ENCODE measurements around the gene PLG.
"Not testable (repeated sequence)": the region's sequence is repeated elsewhere in the genome, so short reads cannot be mapped to it uniquely, and the experiment has no call there.

PLG gene

DNA sequence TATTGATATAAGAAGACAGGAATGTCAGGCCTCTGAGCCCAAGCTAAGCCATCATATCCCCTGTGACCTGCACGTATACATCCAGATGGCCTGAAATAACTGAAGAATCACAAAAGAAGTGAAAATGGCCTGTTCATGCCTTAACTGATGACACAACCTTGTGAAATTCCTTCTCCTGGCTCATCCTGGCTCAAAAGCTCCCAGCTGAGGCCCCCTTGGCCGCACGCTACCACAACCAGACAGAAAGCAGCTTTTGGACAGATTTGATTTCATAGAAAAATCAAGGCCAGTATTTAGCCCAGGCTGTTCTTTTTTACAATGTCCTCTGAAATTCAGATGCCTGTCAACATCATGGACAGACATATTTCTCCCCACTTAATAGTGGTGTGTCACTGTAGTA, 78.6 kb downstream of the PLG start:
- FAIRE-seq, result not testable (repeated sequence)

DNA sequence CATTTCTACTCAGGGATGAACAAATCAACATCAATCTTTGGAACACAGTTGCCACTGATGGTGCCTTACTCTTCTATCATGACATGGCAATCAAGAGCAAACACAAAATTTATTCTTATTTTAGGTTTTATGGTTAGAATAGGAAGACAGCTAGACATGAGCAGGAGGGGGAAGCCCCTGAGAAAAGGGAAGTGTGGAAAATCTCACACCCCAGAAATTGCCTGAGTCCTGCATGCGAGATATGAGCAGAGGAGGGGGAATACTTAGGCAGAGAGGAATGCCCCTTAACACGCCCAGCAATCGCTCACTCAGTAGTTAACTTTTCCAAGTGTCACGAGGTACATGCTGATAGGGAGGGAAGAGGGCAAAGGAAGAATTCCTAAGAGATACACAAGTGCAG, 79.3 kb downstream of the PLG start:
- no peak for FAIRE-seq

DNA sequence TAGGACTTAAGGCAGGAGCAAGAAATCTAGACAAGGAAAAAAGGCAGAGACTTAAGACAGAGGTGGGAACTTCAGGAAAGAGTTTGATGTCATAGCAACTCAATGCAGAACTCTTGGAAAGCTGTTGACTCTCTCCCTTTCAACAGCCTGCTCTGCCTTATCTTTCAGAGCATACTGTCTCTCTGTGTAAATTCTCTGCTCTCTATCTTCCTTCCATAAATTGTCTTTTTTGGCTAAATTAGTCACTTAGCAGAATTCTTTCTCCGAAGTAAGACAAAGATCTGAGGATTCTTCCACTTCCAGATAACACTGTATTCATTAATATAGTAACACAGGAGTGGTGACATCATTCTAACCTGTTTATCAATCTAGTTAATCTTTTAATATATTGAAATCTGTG, 80.2 kb downstream of the PLG start:
- no peak for FAIRE-seq

DNA sequence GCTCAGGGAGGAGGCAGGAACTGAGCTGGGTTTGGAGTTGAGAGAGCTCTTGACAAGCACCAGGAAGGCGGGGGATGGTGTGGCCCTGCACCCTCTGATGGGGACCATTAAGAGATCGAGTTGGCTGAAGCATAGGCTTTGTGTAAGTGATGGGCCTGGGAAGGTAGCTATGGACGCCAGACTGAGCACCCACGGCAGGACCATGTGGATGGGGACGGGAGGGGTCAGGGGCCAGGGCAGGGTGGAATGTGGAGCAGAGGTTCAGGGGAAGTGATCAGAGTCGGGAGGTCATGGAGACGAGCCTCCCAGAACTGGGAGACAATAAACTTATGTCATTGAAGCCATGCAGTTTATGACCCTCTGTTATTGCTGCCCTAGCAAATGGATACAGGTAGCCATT, 81.7 kb downstream of the PLG start:
- FAIRE-seq, result no peak

DNA sequence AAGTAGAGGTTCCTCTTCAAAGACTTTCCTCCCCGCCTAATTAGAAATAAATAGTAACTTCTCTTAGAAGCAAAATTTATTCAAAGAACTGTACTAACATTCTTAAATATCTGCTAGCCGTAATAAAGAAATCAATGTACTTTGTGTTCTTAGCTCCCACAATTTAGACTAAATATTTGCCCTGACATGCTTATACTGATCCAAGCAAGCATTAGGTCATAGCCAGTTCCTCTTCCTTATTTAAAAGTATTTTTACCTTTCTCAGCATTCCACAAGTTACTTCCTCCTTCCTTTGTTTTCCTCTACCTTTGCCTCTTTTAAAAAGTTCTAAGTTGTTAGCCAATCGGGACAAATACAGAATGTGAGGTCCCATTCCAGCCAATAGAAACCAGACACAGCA, 86.1 kb downstream of the PLG start:
- not testable (repeated sequence) for FAIRE-seq

DNA sequence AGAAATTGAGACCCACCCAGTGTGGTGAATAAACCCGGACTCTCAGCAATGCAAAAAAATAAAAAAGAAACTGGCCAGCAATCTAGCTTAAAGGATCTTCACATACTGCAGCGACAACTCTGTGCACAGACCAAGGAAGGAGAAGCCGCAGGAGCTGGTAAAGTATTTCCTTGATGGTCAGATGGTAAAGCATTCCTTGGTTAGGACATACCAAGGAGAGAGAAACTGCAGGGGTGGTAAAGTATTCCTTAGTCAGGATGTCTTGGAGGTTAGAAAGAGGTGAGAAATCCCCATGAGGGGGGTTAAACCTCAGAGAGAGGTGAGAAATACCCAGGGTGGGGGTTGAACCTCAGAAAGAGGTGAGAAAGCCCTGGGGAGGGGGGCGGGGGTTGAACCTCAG, 86.8 kb downstream of the PLG start:
- FAIRE-seq, result no peak

DNA sequence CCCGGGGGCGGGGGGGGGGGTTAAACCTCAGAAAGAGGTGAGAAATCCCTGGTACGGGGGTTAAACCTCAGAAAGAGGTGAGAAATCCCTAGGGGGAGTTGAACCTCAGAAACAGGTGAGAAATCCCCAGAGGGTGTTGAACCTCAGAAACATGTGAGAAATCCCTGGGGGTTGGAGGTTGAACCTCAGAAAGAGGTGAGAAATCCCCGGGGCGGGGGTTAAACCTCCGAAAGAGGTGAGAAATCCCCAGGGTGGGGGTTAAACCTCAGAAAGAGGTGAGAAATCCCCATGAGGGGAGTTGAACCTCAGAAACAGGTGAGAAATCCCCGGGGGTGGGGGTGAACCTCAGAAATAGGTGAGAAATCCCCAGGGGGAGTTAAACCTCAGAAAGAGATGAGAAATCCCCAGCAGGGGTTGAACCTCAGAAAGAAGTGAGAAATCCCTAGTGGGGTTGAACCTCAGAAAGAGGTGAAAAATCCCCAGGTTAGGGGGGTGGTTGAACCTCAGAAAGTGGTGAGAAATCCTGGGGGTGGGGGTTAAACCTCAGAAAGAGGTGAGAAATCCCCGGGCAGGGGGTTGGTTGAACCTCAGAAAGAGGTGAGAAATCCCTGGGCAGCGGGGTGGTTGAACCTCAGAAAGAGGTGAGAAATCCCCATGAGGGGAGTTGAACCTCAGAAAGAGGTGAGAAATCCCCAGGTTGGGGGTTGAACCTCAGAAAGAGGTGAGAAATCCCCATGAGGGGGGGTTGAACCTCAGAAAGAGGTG, 87.4 kb downstream of the PLG start:
- FAIRE-seq, result no peak

DNA sequence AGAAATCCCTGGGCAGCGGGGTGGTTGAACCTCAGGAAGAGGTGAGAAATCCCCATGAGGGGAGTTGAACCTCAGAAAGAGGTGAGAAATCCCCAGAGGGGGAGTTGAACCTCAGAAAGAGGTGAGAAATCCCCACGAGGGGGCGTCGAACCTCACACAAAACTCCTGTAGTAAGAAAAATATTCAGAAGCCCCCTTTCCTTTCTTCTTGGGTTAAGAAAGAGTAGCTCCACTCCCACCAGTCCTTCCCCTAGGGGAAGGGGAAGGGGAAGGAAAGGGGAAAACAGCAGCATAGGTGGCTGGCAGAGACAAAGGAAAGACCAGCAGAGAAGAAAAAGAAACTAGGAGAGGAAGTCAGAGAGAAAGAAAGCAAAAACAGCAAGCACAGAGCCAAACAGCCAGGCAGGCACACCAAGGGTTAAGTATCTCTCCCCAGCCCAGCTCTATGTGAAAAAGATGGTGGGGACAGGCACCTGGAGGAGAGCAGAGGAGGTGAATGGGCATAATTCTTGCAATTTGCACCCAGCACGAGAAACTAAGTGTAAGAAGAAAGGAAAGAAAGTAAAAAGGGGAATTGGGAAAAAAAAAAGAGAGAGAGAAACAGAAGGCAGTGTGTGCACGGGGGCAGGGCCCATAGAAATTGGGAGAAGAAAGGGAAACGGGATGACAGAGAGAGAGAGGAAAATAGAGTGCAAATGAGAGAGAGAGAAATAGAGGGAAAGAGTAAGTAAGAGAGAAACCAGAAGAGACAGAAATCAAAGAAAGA, 88.2 kb downstream of the PLG start:
- FAIRE-seq, result no peak

DNA sequence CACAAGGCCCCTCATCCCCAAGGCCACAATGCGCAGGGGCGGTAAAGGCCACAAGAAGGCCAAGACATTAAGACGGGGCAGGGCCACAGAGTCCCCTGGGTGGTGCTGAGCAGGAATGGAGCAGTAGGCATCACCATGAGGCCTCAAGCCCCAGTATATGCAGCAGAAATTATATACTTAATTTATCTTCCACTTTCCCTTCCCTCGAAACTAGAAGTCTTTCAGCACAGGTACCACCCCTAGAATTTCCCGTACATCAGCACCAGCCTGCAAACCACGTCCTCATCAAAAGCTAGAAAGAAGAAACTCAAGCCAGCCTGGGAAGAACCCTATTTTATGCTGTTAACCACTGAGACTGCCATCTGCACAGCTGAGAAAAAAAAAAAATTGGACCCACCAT, 89.4 kb downstream of the PLG start:
- FAIRE-seq, result no peak

DNA sequence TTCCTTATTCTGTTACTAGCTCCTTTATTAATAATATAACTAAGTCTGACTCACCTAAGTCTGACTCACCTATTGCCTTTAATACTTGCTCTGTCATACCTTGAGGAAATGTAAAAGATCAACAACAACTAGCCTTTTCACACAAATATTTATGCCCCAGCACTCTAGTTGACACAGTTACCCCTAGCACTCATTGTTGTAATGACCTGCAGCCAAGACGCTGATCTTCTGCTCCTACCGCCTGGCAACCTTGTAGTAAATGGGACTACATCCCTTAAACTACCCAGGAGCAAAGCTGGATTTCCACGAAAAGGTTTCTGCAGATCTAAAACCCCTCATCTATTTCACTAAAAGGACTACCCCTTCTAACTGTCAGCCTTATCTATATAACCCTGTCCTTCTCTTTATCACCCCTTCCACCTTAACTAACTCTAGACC, 90.0 kb downstream of the PLG start:
- no peak for FAIRE-seq

DNA sequence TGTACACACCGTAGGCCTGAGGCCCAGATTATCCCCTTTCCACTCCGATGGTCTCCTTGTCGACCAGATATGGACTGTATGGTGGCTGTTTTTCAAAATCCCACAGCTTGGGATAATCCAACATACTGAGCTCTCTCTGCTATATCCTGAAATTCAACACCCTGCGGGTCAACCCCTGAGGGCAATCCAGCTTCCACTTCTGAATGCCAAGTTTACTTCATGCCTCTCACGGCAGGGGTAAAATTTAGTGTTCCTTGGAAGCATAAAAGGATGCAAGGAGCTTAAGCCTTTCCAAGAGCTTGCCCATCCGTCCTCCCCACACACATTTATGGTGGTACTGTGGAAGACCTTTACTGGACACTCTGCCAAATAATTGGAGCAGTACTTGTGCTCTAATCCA, 90.7 kb downstream of the PLG start:
- no peak for FAIRE-seq

DNA sequence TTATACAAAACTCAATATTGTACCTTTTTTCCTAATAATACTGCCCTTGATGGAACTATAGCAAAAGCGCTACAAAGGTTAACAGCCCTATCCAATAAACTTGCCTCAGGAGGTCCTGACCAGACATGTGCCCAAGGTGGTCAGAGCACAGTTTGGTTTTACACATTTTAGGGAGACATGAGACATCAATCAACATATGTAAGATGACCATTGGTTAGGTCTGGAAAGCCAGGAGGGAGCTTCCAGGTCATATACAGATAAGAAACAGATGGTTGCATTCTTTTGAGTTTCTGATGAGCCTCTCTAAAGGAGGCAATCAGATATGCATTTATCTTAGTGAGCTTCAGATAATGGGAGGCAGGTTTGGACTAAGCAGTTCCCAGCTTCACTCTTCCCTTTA, 91.6 kb downstream of the PLG start:
- FAIRE-seq, result no peak

DNA sequence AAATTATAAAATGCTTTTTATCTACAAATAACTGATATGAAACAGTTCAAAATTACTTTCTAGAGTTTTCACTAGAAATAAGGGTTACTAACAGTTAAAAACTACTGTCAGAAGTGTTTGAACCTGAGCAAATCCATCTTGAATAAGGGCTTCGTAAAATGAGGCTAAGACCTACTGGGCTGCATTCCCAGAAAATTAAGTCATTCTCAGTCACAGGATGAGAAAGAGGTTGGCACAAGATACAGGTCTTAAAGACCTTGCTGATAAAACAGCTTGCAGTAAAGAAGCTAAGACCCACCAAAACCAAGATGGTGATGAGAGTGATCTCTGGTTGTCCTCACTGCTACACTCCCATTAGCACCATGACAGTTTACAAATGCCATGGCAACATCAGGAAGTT, 93.7 kb downstream of the PLG start:
- no peak for FAIRE-seq

DNA sequence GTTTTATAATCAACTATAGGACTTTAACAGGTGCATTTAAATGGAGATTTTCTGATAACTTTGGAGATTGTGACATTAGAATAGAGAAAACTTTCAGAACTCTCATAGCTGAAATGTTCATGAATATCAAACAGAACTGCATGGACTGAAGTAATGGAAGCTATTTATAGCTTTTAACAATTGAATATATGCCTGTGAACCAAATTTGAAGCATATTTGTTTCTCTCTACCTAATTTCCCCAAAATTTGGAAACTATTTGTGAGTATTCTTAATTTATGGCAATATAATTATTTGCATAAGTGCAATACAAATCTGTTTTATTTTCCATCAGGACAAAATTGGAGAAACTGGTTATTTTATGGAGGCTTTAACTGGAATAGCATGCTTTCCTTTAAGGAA, 96.6 kb downstream of the PLG start:
- no peak for FAIRE-seq

DNA sequence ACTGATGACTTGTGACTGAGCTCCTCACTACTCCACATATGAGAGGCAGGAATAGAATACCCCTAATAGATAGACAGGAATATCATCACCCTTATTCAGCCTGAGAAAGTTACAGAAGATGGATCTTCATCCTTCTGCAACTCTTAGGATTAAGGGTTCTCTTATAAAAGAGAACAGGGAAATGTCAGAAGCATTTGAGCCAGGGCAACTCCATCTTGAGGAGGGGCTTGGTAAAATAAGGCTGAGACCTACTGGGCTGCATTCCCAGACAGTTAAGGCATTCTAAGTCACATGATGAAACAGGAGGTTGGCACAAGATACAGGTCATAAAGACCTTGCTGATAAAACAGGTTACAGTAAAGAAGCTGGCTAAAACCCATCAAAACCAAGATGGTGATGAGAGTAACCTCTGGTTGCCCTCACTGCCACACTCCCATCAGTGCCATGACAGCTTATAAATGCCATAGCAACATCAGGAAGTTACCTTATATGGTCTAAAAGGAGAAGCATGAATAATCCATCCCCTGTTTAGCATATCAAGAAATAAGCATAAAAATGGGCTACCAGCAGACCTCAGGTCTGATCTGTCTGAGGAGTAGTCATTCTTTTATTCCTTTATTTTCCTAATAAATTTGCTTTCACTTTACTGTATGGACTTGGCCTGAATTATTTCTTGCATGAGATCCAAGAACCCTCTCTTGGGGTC, 97.9 kb downstream of the PLG start:
- FAIRE-seq, result no peak

DNA sequence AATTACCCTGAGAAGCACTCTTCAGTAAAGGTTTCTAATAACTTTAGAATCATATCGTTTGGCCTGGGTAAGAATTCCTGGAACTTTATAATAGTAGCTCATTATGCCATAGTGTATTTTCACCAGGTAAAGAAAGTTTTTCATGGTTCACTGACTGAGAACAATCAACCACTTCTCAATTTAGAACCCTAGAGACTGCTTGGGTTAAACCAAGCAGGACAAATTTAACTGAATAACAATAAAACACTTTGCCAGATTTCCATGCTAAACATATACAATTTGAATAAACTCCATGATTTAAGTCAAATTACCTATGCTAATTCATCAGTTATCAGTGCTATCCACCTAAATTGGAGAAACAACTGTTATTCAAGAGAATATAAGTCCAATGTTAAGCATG, 99.4 kb downstream of the PLG start:
- FAIRE-seq, result no peak

DNA sequence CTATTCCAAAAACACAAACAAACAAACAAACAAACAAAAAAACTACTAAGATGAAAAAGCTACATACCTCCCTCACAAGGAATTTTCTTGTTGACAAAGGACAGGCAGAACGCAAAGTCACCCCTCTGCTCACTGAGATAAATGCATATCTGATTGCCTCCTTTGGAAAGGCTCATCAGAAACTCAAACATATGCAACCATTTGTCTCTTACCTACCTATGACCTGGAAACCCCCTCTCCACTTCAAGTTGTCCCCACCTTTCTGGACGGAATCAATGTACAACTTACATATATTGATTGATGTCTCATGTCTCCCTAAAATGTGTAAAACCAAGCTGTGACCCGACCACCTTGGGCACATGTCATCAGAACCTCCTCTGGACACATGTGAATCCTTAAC, 100.0 kb downstream of the PLG start:
- not testable (repeated sequence) for FAIRE-seq

Measured in colon (tissue), 2 donors.